Measurements from ENCODE around the gene PPP4R3A.
"Not testable (repeated sequence)": the region's sequence is repeated elsewhere in the genome, so short reads cannot be mapped to it uniquely, and the experiment has no call there.

PPP4R3A gene

DNA sequence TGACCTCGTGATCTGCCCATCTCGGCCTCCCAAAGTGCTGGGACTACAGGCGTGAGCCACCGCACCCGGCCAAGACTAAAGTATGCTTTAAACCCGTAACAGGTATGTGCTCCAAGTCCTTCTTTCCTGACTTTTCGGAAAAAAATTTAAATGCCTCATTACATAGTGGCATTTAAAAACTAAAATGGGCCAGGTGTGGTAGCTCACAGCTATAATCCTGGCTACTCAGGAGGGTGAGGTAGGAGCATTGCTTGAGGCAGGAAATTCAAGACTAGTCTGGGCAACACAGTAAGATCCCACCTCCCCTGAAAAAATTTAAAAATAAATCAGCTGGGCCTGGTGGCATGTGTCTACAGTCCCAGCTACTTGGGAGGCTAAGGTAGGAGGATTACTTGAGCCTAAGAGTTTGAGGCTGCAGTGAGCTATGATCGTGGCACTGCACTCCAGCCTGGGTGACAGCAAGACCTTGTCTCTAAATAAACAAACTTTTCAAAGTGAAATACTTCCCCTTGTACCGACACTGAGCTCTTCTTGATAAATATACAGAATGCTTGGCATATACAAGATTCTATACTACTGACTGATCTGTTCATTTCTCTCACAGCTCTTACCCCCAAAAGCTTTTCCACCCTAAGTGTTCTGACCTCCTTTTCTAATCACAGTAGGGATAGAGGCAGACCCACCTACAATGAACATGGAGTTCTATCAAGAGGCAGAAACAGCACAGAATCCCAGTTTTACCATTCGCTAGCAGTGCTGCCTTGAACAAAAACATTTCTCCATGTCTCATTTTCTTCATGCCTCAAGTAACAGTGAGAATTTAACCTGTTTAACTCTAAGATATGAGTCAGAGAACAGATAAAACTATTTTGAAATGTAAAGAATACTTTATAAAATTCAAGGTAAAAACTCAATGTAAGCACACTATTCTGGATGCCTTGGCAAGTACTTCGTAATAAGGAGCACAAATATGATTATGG lies 7.9 kb downstream of the PPP4R3A start:
- DNase-seq (ENCODE audit: extremely low spot score), result no peak
- ChIA-PET POLR2A (no interaction called here), CTCF (interaction anchor here (0.6 kb wide), 1 partner anchor 173 kb away, joined by 5 read pairs; no protein-coding TSS in a partner anchor)
- TF ChIP-seq LEF1 (IDR thresholded peaks at IDR 0.05; ENCODE audit: borderline replicate concordance), result no peak
- TF ChIP-seq FOXM1 (IDR thresholded peaks at IDR 0.05; ENCODE audit: borderline replicate concordance), result no peak
- no peak for TF ChIP-seq ZNF384 (IDR thresholded peaks at IDR 0.05)
- no peak for TF ChIP-seq BHLHE40 (IDR thresholded peaks at IDR 0.05; ENCODE audit: borderline replicate concordance)
- TF ChIP-seq FOXA1 (IDR thresholded peaks at IDR 0.05), result no peak
- TF ChIP-seq FOXK2 (IDR thresholded peaks at IDR 0.05), result no peak
- TF ChIP-seq CTBP1 (IDR thresholded peaks at IDR 0.05; ENCODE audit: borderline replicate concordance), result no peak
- no peak for TF ChIP-seq NFRKB (IDR thresholded peaks at IDR 0.05)
- TF ChIP-seq SP1 (IDR thresholded peaks at IDR 0.05), result no peak
- no peak for TF ChIP-seq TARDBP (IDR thresholded peaks at IDR 0.05)
- no peak for TF ChIP-seq SUZ12 (IDR thresholded peaks at IDR 0.05)
- TF ChIP-seq ELF4 (IDR thresholded peaks at IDR 0.05), result no peak
- TF ChIP-seq HDGF (IDR thresholded peaks at IDR 0.05; ENCODE audit: borderline replicate concordance), result no peak
- no peak for TF ChIP-seq PKNOX1 (IDR thresholded peaks at IDR 0.05)
- TF ChIP-seq L3MBTL2 (conservative IDR thresholded peaks at IDR 0.05), result no peak
- no peak for TF ChIP-seq ARNT (IDR thresholded peaks at IDR 0.05)

- POLR2A ChIA-PET, result interaction anchor here (1.5 kb wide), 1 partner anchor 8 kb away, joined by 8 read pairs; the partner anchor contains the start of gene PPP4R3A
- DNase-seq (ENCODE audit: extremely low spot score), result no peak
- CTCF ChIA-PET, result interaction anchor here (0.6 kb wide), 1 partner anchor 174 kb away, joined by 5 read pairs; no protein-coding TSS in a partner anchor
- no peak for TF ChIP-seq ARNT (IDR thresholded peaks at IDR 0.05)
- no peak for TF ChIP-seq ZNF384 (IDR thresholded peaks at IDR 0.05)
- TF ChIP-seq ELF4 (IDR thresholded peaks at IDR 0.05), result no peak
- no peak for TF ChIP-seq LEF1 (IDR thresholded peaks at IDR 0.05; ENCODE audit: borderline replicate concordance)
- no peak for TF ChIP-seq FOXK2 (IDR thresholded peaks at IDR 0.05)
- no peak for TF ChIP-seq BHLHE40 (IDR thresholded peaks at IDR 0.05; ENCODE audit: borderline replicate concordance)
- TF ChIP-seq SUZ12 (IDR thresholded peaks at IDR 0.05), result no peak
- no peak for TF ChIP-seq NFRKB (IDR thresholded peaks at IDR 0.05)
- TF ChIP-seq PKNOX1 (IDR thresholded peaks at IDR 0.05), result no peak
- TF ChIP-seq HDGF (IDR thresholded peaks at IDR 0.05; ENCODE audit: borderline replicate concordance), result no peak
- TF ChIP-seq L3MBTL2 (conservative IDR thresholded peaks at IDR 0.05), result no peak
- TF ChIP-seq SP1 (IDR thresholded peaks at IDR 0.05), result no peak
- TF ChIP-seq CTBP1 (IDR thresholded peaks at IDR 0.05; ENCODE audit: borderline replicate concordance), result no peak
- no peak for TF ChIP-seq FOXA1 (IDR thresholded peaks at IDR 0.05)
- no peak for TF ChIP-seq TARDBP (IDR thresholded peaks at IDR 0.05)
- no peak for TF ChIP-seq FOXM1 (IDR thresholded peaks at IDR 0.05; ENCODE audit: borderline replicate concordance)
Observed at GRCh38 chr14:91501348-91501747, 8.8 kb downstream of the PPP4R3A start.

DNA sequence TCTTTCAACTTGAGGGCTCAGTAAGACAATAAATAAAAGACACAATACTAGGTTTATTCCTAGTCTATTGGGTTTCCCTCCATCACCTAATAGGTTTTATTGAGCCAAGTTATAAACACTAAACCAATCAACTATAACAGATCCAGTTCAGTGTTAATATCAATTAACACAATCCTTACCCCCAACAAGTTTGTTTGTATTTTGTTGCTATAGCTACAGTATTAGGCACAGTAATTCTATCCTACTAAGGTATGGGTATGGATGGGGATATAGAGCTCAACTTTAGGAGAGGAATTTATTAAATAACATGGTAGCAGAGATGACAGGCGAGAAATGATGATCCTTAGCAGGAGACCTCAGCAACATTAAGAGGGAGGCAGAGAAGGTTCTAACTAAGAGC lies 13.3 kb downstream of the PPP4R3A start:
- no peak for TF ChIP-seq FOXA1 (IDR thresholded peaks at IDR 0.05)
- no peak for TF ChIP-seq TARDBP (IDR thresholded peaks at IDR 0.05)
- DNase-seq (ENCODE audit: extremely low spot score), result no peak
- ChIA-PET POLR2A (interaction anchor here (2.8 kb wide), 1 partner anchor 14 kb away, joined by 13 read pairs; the partner anchor contains the start of gene PPP4R3A), CTCF (no interaction called here)

DNA sequence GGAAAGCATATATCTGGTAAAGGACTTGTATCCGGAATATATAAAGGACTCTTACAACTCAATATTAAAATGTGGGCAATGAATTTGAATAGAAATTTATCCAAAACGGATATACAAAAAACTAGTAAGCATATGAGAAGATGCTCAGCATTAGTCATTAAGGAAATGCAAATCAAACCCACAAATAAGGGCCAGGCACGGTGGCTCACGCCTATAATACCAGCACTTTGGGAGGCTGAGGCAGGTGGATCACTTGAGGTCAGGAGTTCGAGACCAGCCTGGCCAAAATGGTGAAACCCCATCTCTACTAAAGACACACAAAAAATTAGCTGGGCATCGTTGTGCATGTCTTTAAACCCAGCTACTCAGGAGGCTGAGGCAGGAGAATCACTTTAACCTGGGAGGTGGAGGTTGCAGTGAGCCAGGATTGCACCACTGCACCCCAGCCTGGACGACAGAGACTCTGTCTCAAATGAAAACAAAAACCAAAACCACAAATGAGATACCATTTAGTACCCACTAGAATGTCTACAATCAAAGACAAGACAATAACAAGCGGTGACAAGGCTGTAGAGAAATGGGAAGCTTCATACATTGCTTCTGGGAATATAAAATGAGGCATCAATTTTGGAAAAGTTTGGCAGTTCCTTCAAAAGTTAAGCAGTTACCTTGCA lies 15.6 kb downstream of the PPP4R3A start:
- POLR2A ChIA-PET, result interaction anchor here (1.1 kb wide), 1 partner anchor 15 kb away, joined by 6 read pairs; no protein-coding TSS in a partner anchor
- DNase-seq (ENCODE audit: extremely low spot score); CTCF ChIA-PET: not testable (repeated sequence)

DNA sequence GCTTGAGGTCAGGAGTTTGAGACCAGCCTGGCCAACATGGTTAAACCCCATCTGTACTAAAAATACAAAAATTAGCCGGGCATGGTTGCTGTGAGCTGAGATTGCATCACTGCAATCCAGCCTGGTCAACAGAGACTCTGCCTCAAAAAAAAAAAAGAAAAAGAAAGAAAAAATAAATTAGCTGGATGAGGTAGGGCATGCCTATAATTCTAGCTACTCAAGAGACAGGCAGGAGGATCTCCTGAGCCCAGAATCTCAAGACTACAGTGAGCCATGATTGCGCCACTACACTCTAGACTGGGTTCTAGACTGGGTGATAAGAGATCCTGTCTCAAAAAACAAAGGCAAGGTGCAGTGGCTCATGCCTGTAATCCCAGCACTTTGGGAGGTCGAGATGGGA lies 16.9 kb downstream of the PPP4R3A start:
- TF ChIP-seq CTBP1 (IDR thresholded peaks at IDR 0.05; ENCODE audit: borderline replicate concordance), result no peak
- TF ChIP-seq ELF4 (IDR thresholded peaks at IDR 0.05), result no peak
- TF ChIP-seq ZNF384 (IDR thresholded peaks at IDR 0.05), result no peak
- TF ChIP-seq ARNT (IDR thresholded peaks at IDR 0.05), result no peak
- TF ChIP-seq SP1 (IDR thresholded peaks at IDR 0.05), result no peak
- no peak for DNase-seq (ENCODE audit: extremely low spot score)
- ChIA-PET POLR2A (no interaction called here), CTCF (no interaction called here)

DNA sequence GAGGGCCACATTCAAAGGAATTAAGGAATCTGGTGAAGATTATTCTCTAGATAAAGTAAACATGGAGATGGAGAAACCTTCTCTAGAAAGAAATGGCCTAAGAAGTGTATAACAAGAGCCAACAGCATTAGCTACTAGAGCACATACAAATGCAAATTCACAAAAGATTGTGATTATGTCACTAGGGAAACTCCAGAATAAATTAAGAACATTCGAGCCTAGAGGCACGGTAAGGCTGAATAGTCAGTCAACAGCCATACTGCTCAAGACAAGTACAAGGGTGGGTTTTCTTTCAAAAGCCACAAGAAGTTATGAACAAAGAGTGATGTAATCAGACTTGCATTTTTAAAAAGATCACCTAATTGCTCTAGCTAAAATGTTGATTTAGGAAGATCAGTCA lies 25.4 kb downstream of the PPP4R3A start:
- DNase-seq (ENCODE audit: extremely low spot score), result no peak
- ChIA-PET POLR2A (interaction anchor here (1.0 kb wide), 1 partner anchor 25 kb away, joined by 3 read pairs; the partner anchor contains the start of gene PPP4R3A), CTCF (no interaction called here)
- no peak for TF ChIP-seq L3MBTL2 (conservative IDR thresholded peaks at IDR 0.05)
- no peak for TF ChIP-seq HDGF (IDR thresholded peaks at IDR 0.05; ENCODE audit: borderline replicate concordance)
- TF ChIP-seq BHLHE40 (IDR thresholded peaks at IDR 0.05; ENCODE audit: borderline replicate concordance), result no peak
- no peak for TF ChIP-seq FOXK2 (IDR thresholded peaks at IDR 0.05)
- no peak for TF ChIP-seq ZNF384 (IDR thresholded peaks at IDR 0.05)
- no peak for TF ChIP-seq SUZ12 (IDR thresholded peaks at IDR 0.05)
- no peak for TF ChIP-seq FOXA1 (IDR thresholded peaks at IDR 0.05)
- TF ChIP-seq NFRKB (IDR thresholded peaks at IDR 0.05), result no peak
- TF ChIP-seq FOXM1 (IDR thresholded peaks at IDR 0.05; ENCODE audit: borderline replicate concordance), result no peak
- no peak for TF ChIP-seq LEF1 (IDR thresholded peaks at IDR 0.05; ENCODE audit: borderline replicate concordance)
- TF ChIP-seq CTBP1 (IDR thresholded peaks at IDR 0.05; ENCODE audit: borderline replicate concordance), result no peak
- TF ChIP-seq TARDBP (IDR thresholded peaks at IDR 0.05), result no peak
- TF ChIP-seq ARNT (IDR thresholded peaks at IDR 0.05), result no peak
- no peak for TF ChIP-seq PKNOX1 (IDR thresholded peaks at IDR 0.05)
- no peak for TF ChIP-seq ELF4 (IDR thresholded peaks at IDR 0.05)
- no peak for TF ChIP-seq SP1 (IDR thresholded peaks at IDR 0.05)
